Osteocyte (in vitro differentiated cells): ENCODE data around the gene CHMP4A. TPM values are rescaled to one million over a fixed set of nuclear protein-coding genes. Genes with fewer than 3 reads are reported as not detected.

ENCODE experiments used
- DNase-seq: peaks from one replicate; pipeline ENCODE4 v3.0.0; 2021; ENCODE audit warnings: mixed read lengths; ENCODE audit not compliant: unreplicated experiment; ENCODE audit errors: extremely low spot score
- H3K27ac Mint-ChIP-seq: one replicate; pipeline ENCODE4 v1.8.0; 2021; ENCODE audit warnings: mild to moderate bottlenecking, mixed read lengths; ENCODE audit not compliant: unreplicated experiment
- H3K27me3 Mint-ChIP-seq: one replicate; pipeline ENCODE4 v1.8.0; 2021; ENCODE audit warnings: mixed read lengths; ENCODE audit not compliant: unreplicated experiment
- H3K36me3 Mint-ChIP-seq: one replicate; pipeline ENCODE4 v1.8.0; 2021; ENCODE audit warnings: mixed read lengths; ENCODE audit not compliant: unreplicated experiment
- H3K4me1 Mint-ChIP-seq: one replicate; pipeline ENCODE4 v1.8.0; 2021; ENCODE audit warnings: mixed read lengths; ENCODE audit not compliant: unreplicated experiment
- H3K4me3 Mint-ChIP-seq: one replicate; pipeline ENCODE4 v1.8.0; 2021; ENCODE audit warnings: mild to moderate bottlenecking, moderate library complexity, mixed read lengths; ENCODE audit not compliant: unreplicated experiment
- H3K9me3 Mint-ChIP-seq: one replicate; pipeline ENCODE4 v1.8.0; 2021; ENCODE audit warnings: mixed read lengths; ENCODE audit not compliant: unreplicated experiment
- CTCF ChIP-seq: fragments of 200-600 bp; sonication (generic); IDR thresholded peaks from 2 replicates; pipeline ENCODE4 v1.5.0; 2021; ENCODE audit warnings: antibody characterized with exemption, mild to moderate bottlenecking, moderate library complexity
- total RNA-seq: library from RNA; stranded (reverse); gene quantifications from 2 replicates; pipeline ENCODE4 v1.2.1, GENCODE V29; 2021

Gene CHMP4A
- total RNA-seq, 1 donor from 2014 or later = 38.1 TPM

GRCh38 chr14:24235804-24236688 lies 22.8 kb upstream of the CHMP4A start:
- peaks cover 47% of the 10 kb centered on the region for H3K4me1 Mint-ChIP-seq
- peak overlapping the region; percentile 9 for H3K27ac Mint-ChIP-seq
- no peak overlapping the region for H3K4me3 Mint-ChIP-seq
- H3K36me3 Mint-ChIP-seq = peaks cover 43% of the 10 kb centered on the region
- H3K9me3 Mint-ChIP-seq = no peaks in the 10 kb centered on the region
- H3K27me3 Mint-ChIP-seq = no peaks in the 10 kb centered on the region
- DNase-seq = no peak
- TF ChIP-seq CTCF = no peak

GRCh38 chr14:24234095-24235005 lies 21.1 kb upstream of the CHMP4A start:
- Mint-ChIP-seq H3K4me1 (peaks cover 38% of the 10 kb centered on the region), H3K27me3 (no peaks in the 10 kb centered on the region), H3K9me3 (no peaks in the 10 kb centered on the region), H3K4me3 (peak overlapping the region; percentile 100), H3K36me3 (peaks cover 37% of the 10 kb centered on the region), H3K27ac (no peak overlapping the region)
- TF ChIP-seq CTCF = no peak
- no peak for DNase-seq

- Mint-ChIP-seq H3K4me1 (peaks cover 31% of the 10 kb centered on the region), H3K36me3 (peaks cover 28% of the 10 kb centered on the region), H3K4me3 (peak overlapping the region; percentile 100), H3K9me3 (no peaks in the 10 kb centered on the region), H3K27ac (peak overlapping the region; percentile 95), H3K27me3 (no peaks in the 10 kb centered on the region)
- no peak for DNase-seq
- no peak for TF ChIP-seq CTCF
Observed at GRCh38 chr14:24233538-24233866, 20.2 kb upstream of the CHMP4A start.

- no peaks in the 10 kb centered on the region for H3K27me3 Mint-ChIP-seq
- no peak for DNase-seq
- H3K36me3 Mint-ChIP-seq = peaks cover 22% of the 10 kb centered on the region
- H3K27ac Mint-ChIP-seq = peak within 1 kb of the TSS; percentile 95
- peak within 1 kb of the TSS; percentile 100 for H3K4me3 Mint-ChIP-seq
- no peak for TF ChIP-seq CTCF
- H3K4me1 Mint-ChIP-seq = peaks cover 31% of the 10 kb centered on the region
- no peaks in the 10 kb centered on the region for H3K9me3 Mint-ChIP-seq
Observed at GRCh38 chr14:24232645-24233537, 19.6 kb upstream of the CHMP4A start, which contains the start of gene GMPR2. TSS of gene GMPR2 (plus strand) at chr14:24232929. CDS start at chr14:24233254, 325 bp downstream.
